Ovary (tissue), 9 donors: ENCODE data around the gene CCDC171. TPM values are rescaled to one million over a fixed set of nuclear protein-coding genes. Genes with fewer than 3 reads are reported as not detected.

Experiments
- DNase-seq, 5 donors: peaks; one replicate each; pipeline ENCODE4 v3.0.0-alpha.2; 2019 to 2020
- H3K27ac ChIP-seq, 2 donors: fragments of 200-600 bp; one replicate each; pipeline versions ENCODE4 v1.5.1 to v1.8.0; 2019 to 2022
- H3K27me3 ChIP-seq: fragments of 200-600 bp; one replicate; pipeline ENCODE4 v1.8.0; 2022
- H3K36me3 ChIP-seq: fragments of 200-600 bp; sonication (generic); one replicate; pipeline ENCODE4 v1.5.1; 2019
- H3K4me1 ChIP-seq: one replicate; pipeline ENCODE4 v1.8.1; 2013; ENCODE audit warnings: mild to moderate bottlenecking, moderate library complexity; ENCODE audit not compliant: insufficient read depth
- H3K4me3 ChIP-seq: fragments of 200-600 bp; sonication (generic); one replicate; pipeline ENCODE4 v1.5.1; 2017
- H3K9me3 ChIP-seq, 2 donors: fragments of 200-600 bp in 1 of 2; sonication (generic) in 1 of 2; one replicate each; pipeline versions ENCODE4 v1.5.1 to v1.8.1; 2013 to 2019; ENCODE audit warnings: mild to moderate bottlenecking in 1 of 2, moderate library complexity in 1 of 2
- EP300 ChIP-seq: sonication (generic); formaldehyde crosslinking; IDR thresholded peaks from one replicate; pipeline ENCODE4 v1.6.1; 2017; ENCODE audit warnings: antibody characterized with exemption
- POLR2A ChIP-seq: fragments of 450-650 bp; IDR thresholded peaks from one replicate; pipeline ENCODE4 v1.6.1; 2017; ENCODE audit warnings: antibody characterized with exemption, mild to moderate bottlenecking, moderate library complexity
- WGBS, 3 donors: extraction: QIAGEN DNeasy Blood & Tissue Kit in 1 of 3; methylation state at CpG; one replicate each; pipeline versions ENCODE4 v1.1.5 to v1.1.7; 2013 to 2017; 5-methylcytosine and 5-hydroxymethylcytosine counted together
- intact Hi-C, 4 donors: fragments of 100-400 bp; cut with DNase I; formaldehyde crosslinking; loops; one replicate each; pipeline versions ENCODE4 v1.11.0 to v1.15.1; 2022 to 2023
- polyA plus RNA-seq, 2 donors: library from polyadenylated mRNA; stranded (reverse); fragments of 200-250 nt in 1 of 2; fragments of 350-450 nt in 1 of 2; fragmentation: Illumina TruSeq in 1 of 2; extraction: RNeasy Lipid Tissue Mini Kit (QIAGEN cat#74804) in 1 of 2; gene quantifications; one replicate each; pipeline ENCODE4 v1.2.3, GENCODE V29; 2013 to 2014
- total RNA-seq, 7 donors: library from RNA; depleted of rRNA in 2 of 7; stranded (reverse); fragments of >200 nt in 2 of 7; fragmentation: NEBNext Ultra II Directional in 3 of 7; extraction: Animal tissue kit (Norgen Biotek cat#: 25700) in 3 of 7; gene quantifications; one replicate each; pipeline versions ENCODE4 v1.1.0 to v1.2.4, GENCODE V29; 2016 to 2023
- TF ChIP-seq, protein P1 (sequence below), 3 donors: fragments of 450-650 bp in 2 of 3; fragments of 200-600 bp in 1 of 3; IDR thresholded peaks; one replicate each; pipeline versions ENCODE4 v1.5.1 to v1.8.0; 2016 to 2022; ENCODE audit warnings: antibody characterized with exemption in 3 of 3, mild to moderate bottlenecking in 1 of 3
- donor health status: DM: no; HTN: no; CAD: no; lungs with moderate emphysema.
- donor health status: DM: no; HTN: no; CAD: no.
- donor health status: Bipolar disorder and iron deficiency.
- donor health status: DM: yes; HTN: yes; CAD: no.
- donor health status: DM: no; HTN: no; CAD: no.
- donor health status: DM: yes; HTN: yes; CAD: no.

Gene CCDC171
- total and polyA plus RNA-seq, 9 donors, result 2.0 to 6.1 (median 5.0) TPM

- DNase-seq, result no peak
- WGBS, 3 donors, result 94 to 96% (median 94%) methylated on average over 2 of the region's 2 CpGs
- Histone ChIP-seq H3K4me3 (no peak overlapping the region), H3K27me3 (no peaks in the 10 kb centered on the region), H3K36me3 (no peaks in the 10 kb centered on the region), H3K4me1 (no peaks in the 10 kb centered on the region), H3K27ac (no peak overlapping the region), H3K9me3 (no peaks in the 10 kb centered on the region)
- intact Hi-C loops, result no loop called here
- TF ChIP-seq EP300 (no peak), POLR2A (no peak)
- TF ChIP-seq, protein P1, sequence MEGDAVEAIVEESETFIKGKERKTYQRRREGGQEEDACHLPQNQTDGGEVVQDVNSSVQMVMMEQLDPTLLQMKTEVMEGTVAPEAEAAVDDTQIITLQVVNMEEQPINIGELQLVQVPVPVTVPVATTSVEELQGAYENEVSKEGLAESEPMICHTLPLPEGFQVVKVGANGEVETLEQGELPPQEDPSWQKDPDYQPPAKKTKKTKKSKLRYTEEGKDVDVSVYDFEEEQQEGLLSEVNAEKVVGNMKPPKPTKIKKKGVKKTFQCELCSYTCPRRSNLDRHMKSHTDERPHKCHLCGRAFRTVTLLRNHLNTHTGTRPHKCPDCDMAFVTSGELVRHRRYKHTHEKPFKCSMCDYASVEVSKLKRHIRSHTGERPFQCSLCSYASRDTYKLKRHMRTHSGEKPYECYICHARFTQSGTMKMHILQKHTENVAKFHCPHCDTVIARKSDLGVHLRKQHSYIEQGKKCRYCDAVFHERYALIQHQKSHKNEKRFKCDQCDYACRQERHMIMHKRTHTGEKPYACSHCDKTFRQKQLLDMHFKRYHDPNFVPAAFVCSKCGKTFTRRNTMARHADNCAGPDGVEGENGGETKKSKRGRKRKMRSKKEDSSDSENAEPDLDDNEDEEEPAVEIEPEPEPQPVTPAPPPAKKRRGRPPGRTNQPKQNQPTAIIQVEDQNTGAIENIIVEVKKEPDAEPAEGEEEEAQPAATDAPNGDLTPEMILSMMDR (IDR thresholded peaks at IDR 0.05), result no peak
These were observed 448.0 kb downstream of the CCDC171 start for GRCh38 chr9:16000811-16001210.

DNA sequence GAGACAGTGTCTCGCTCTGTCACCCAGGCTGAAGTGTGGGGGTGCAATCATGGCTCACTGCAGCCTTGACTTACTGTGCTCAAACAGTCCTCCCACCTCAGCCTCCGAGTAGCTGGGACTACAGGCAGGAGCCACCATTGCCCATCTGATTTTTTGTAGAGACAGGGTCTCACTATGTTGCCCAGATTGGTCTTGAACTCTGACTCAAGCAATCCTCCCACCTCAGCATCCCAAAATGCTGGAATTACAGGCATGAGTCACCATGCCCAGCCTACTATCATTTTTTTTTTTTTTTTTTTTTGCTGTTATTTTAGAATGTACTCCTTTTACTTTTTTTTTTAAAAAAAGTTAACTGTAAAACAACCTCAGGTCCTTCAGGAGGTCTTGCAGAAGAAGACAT is 449.0 kb downstream of the CCDC171 start:
- TF ChIP-seq, protein P1 (IDR thresholded peaks at IDR 0.05), result no peak
- TF ChIP-seq POLR2A, result no peak
- no peak for TF ChIP-seq EP300
- H3K4me3 ChIP-seq, result no peak overlapping the region
- H3K27me3 ChIP-seq, result no peaks in the 10 kb centered on the region
- no peak for DNase-seq
- intact Hi-C loops, result no loop called here
- no peaks in the 10 kb centered on the region for H3K9me3 ChIP-seq
- no peaks in the 10 kb centered on the region for H3K4me1 ChIP-seq
- 74 to 89% (median 85%) methylated on average over 2 of the region's 2 CpGs for WGBS, 3 donors
- no peaks in the 10 kb centered on the region for H3K36me3 ChIP-seq
- H3K27ac ChIP-seq, result no peak overlapping the region

DNA sequence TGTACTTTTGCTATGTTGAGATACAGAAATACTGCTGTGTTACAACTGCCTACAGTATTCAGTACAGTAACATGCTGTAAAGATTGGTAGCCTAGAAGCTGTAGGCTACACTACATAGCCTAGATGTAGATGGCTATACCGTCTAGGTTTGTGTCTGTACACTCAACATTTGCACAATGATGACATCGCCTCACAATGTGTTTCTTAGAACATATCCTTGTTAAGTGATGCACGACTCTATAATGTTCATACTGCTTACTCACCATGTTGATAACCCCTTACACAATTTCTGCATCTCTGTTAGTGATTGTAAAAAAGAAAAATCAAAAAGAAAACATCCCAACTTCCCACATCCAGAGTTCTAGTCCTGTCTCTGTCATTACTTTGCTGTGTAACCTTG is 450.0 kb downstream of the CCDC171 start:
- intact Hi-C loops, result no loop called here
- Histone ChIP-seq H3K27ac (no peak overlapping the region), H3K4me1 (no peaks in the 10 kb centered on the region), H3K27me3 (no peaks in the 10 kb centered on the region), H3K4me3 (no peak overlapping the region), H3K9me3 (no peaks in the 10 kb centered on the region), H3K36me3 (no peaks in the 10 kb centered on the region)
- WGBS, 3 donors, result 91 to 92% (median 92%) methylated on average over 3 of the region's 3 CpGs
- TF ChIP-seq POLR2A, result no peak
- TF ChIP-seq EP300, result no peak
- TF ChIP-seq, protein P1 (IDR thresholded peaks at IDR 0.05), result no peak
- DNase-seq, result no peak

DNA sequence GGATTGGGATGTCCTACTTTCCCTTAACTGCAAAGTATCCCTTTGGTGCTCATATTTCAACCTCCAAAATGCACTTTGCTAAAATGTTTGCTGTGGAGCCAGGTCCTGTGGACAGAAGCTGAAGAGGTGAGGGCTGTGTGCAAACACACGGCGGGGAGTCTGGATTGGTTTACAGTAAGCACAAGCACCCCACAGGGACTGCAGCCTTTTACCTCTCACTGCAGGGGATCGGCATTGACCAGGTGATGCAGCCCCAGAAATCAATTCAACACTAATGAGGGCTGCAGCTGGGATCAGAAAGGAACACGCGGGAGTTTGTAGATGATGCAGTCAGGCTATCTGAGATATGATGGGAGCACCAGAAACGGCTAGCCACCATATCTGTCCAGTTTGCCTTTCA is 450.9 kb downstream of the CCDC171 start:
- Histone ChIP-seq H3K27ac (no peak overlapping the region), H3K4me1 (no peaks in the 10 kb centered on the region), H3K9me3 (no peaks in the 10 kb centered on the region), H3K27me3 (no peaks in the 10 kb centered on the region), H3K4me3 (no peak overlapping the region), H3K36me3 (no peaks in the 10 kb centered on the region)
- WGBS, 3 donors, result 69 to 82% (median 81%) methylated on average over 6 of the region's 6 CpGs
- TF ChIP-seq, protein P1 (IDR thresholded peaks at IDR 0.05), result no peak
- TF ChIP-seq EP300, result no peak
- TF ChIP-seq POLR2A, result no peak
- intact Hi-C loops, result no loop called here
- DNase-seq, result no peak

- H3K4me1 ChIP-seq, result no peaks in the 10 kb centered on the region
- no peak overlapping the region for H3K4me3 ChIP-seq
- no peaks in the 10 kb centered on the region for H3K9me3 ChIP-seq
- 95 to 99% (median 97%) methylated on average over 6 of the region's 6 CpGs for WGBS, 3 donors
- intact Hi-C loops, result no loop called here
- no peaks in the 10 kb centered on the region for H3K27me3 ChIP-seq
- TF ChIP-seq, protein P1 (IDR thresholded peaks at IDR 0.05), result no peak
- TF ChIP-seq EP300 (no peak), POLR2A (no peak)
- DNase-seq, result no peak
- H3K27ac ChIP-seq, result no peak overlapping the region
- H3K36me3 ChIP-seq, result no peaks in the 10 kb centered on the region
These were observed 451.8 kb downstream of the CCDC171 start for GRCh38 chr9:16004613-16005012.
